Naive B cell (primary cell): ENCODE results near the gene WWTR1. TPM values are rescaled to one million over a fixed set of nuclear protein-coding genes. Genes with fewer than 3 reads are reported as not detected.

ENCODE experiments used
- ATAC-seq, 2 donors: fragments of 150-1000 bp; cut with Tn5 transposase; 2 replicates each; pipeline ENCODE4 v1.10.0; 2021; ENCODE audit warnings: low read depth in 2 of 2, mild to moderate bottlenecking in 2 of 2, moderate library complexity in 2 of 2
- DNase-seq: peaks from one replicate; pipeline ENCODE4 v3.0.0; 2022
- H3K27ac Mint-ChIP-seq, 6 donors: one replicate each; pipeline ENCODE4 v1.8.0; 2020 to 2022; ENCODE audit warnings: mild to moderate bottlenecking in 6 of 6, mixed read lengths in 6 of 6, moderate library complexity in 5 of 6, inconsistent platforms in 2 of 6
- H3K27me3 Mint-ChIP-seq, 3 donors: one replicate each; pipeline ENCODE4 v1.8.0; 2021 to 2022; ENCODE audit warnings: mixed read lengths in 3 of 3, mild to moderate bottlenecking in 1 of 3
- H3K36me3 Mint-ChIP-seq, 2 donors: one replicate each; pipeline ENCODE4 v1.8.0; 2020 to 2022; ENCODE audit warnings: mixed read lengths in 2 of 2, inconsistent platforms in 1 of 2, mild to moderate bottlenecking in 1 of 2
- H3K4me1 Mint-ChIP-seq, 3 donors: one replicate each; pipeline ENCODE4 v1.8.0; 2020 to 2022; ENCODE audit warnings: mixed read lengths in 3 of 3, inconsistent platforms in 1 of 3, mild to moderate bottlenecking in 1 of 3, moderate library complexity in 1 of 3
- H3K4me3 Mint-ChIP-seq, 8 donors: one replicate each; pipeline ENCODE4 v1.8.0; 2020 to 2022; ENCODE audit warnings: mild to moderate bottlenecking in 8 of 8, mixed read lengths in 8 of 8, moderate library complexity in 8 of 8, inconsistent platforms in 2 of 8
- H3K9me3 Mint-ChIP-seq, 7 donors: one replicate each; pipeline ENCODE4 v1.8.0; 2020 to 2022; ENCODE audit warnings: mixed read lengths in 7 of 7, mild to moderate bottlenecking in 5 of 7, inconsistent platforms in 2 of 7, moderate library complexity in 1 of 7
- polyA plus RNA-seq, 6 donors: library from polyadenylated mRNA; unstranded; fragments of 300-500 nt; fragmentation: Illumina TruSeq; gene quantifications; one replicate each; pipeline ENCODE4 v1.2.3, GENCODE V29; 2021; ENCODE audit warnings: low read depth in 6 of 6

Gene WWTR1
- polyA plus RNA-seq, 6 donors from 2014 or later = 0.61 TPM; not detected in 5

DNA sequence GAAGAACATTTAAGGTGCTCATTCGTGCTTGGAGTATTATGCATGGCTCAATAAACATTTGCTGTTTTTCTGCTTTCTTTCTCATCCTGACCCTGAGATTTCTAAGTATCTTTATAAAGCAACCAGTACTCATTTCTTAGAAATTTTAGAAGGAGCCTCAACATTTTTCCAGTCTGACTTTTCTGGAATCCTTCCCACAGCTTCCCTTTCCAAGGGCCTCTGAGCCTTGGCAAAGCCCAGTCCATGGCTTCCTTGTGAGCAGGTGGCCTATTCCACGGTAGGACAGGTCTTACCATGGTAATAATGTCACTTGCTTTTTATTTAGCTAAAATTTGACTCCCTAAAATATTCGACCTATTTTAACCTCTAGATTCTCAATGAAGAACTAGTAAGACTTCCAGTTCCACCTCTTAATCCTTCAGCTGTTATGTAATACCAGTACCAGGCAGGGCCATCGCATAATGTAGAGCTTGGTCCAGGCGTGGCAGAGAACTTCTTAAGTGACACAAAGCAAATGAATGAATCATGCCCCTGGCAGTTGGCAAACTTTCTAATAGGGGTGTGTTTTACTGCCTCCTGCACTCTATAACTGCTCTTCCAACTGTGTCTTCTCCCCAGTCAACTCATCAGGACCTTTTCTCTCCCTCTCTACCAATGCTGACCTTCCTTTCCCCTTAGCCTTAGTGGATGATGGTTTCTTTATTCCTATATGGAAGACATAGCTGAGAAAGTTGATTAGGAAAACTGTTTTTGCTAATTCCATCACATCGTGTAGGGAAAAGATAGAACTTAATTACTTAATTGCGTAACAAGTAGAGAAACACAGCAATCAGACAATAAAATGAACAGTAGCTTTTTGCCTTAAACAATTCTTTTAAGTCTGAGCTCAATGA, 184.2 kb downstream of the WWTR1 start:
- no peak overlapping the region for H3K4me3 Mint-ChIP-seq
- DNase-seq (no peak), ATAC-seq (no peak)
- H3K27me3 Mint-ChIP-seq = peaks cover 0 to 9% (median 3%) of the 10 kb centered on the region in 3 donors
- no peaks in the 10 kb centered on the region for H3K4me1 Mint-ChIP-seq
- H3K27ac Mint-ChIP-seq = no peak overlapping the region
- no peaks in the 10 kb centered on the region for H3K36me3 Mint-ChIP-seq
- H3K9me3 Mint-ChIP-seq = no peaks in the 10 kb centered on the region

DNA sequence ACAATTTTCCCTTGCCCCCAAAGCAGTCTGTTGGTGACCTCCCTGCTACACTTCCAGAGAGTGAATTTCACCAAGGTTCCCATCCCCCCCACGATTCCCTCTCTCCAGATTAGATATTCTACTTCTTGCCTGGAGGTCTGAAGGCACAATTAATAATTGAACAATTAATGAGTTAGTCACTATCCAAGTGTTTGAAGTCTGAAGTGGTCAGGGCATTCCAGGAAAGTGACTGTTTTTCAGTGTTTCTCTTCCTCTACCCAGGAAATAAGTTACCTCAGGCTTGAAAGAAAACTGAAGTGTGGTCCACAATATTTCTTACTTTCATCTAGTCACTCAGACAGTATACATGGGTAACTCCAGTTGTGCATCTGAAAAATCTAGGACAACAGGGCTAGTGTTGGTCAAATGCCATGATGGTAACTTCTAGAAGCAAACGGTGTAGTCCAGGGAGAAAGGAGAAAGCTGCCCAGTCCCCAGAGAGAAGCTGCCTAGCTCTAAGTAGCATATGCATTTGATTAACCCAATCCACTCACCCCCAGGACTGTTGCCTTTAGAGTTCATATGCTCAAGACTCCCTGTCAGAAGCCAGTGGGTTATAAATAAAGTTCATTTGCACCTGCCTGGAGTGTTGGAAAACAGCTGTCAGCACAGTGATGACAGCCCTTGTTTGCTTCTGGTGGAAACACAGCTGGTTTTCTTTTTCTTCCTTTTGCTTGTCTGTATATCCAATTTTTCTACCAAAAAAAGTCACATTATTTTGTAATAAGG, 185.6 kb downstream of the WWTR1 start:
- Mint-ChIP-seq H3K4me1 (no peaks in the 10 kb centered on the region), H3K36me3 (no peaks in the 10 kb centered on the region), H3K9me3 (no peaks in the 10 kb centered on the region), H3K27me3 (peaks cover 0 to 9% (median 3%) of the 10 kb centered on the region in 3 donors), H3K4me3 (no peak overlapping the region), H3K27ac (no peak overlapping the region)
- ATAC-seq (no peak), DNase-seq (no peak)

GRCh38 chr3:149470381-149470780, 187.4 kb downstream of the WWTR1 start:
- peaks cover under 1 to 9% (median 3%) of the 10 kb centered on the region in 3 donors for H3K27me3 Mint-ChIP-seq
- no peaks in the 10 kb centered on the region for H3K9me3 Mint-ChIP-seq
- H3K36me3 Mint-ChIP-seq = no peaks in the 10 kb centered on the region
- DNase-seq = no peak
- no peak for ATAC-seq
- no peak overlapping the region for H3K27ac Mint-ChIP-seq
- H3K4me1 Mint-ChIP-seq = no peaks in the 10 kb centered on the region
- no peak overlapping the region for H3K4me3 Mint-ChIP-seq

DNA sequence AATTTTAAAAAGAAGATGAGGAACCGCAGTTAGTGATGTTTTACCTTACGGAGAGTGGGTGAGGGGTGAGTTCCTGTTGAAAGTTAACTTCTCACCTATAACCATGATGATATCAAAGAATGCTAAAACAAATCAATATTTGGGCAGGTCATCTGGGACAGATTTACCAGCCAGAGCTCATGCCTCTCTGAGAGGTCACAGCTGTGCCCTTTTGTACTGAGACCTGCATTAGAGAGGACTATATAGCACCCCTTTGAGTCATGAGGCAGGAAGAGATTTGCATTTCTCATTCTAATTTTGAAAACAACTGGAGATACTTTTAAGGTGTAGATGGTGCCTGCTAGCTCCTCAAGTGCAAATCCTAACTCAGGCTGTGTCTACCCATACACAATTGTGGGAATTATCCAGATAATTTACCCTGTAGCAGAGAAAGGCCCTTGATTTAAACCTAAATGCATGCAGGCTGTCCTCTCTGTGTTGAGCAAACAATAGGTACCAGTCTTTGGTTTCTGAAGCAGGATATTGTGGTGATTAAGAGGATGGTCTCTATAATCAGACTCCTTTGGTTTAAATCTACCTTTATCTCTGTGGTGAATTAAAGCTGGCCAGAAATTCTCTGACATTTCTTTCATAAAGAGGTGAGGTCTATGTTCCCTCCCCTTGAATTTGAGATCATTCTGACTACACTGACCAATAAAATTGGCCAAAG, 189.2 kb downstream of the WWTR1 start:
- no peak for DNase-seq
- Mint-ChIP-seq H3K4me1 (no peaks in the 10 kb centered on the region), H3K27ac (no peak overlapping the region), H3K27me3 (peaks cover 0 to 7% (median 3%) of the 10 kb centered on the region in 3 donors), H3K4me3 (peak overlapping the region in 1 of 8 donors; percentile 27), H3K36me3 (no peaks in the 10 kb centered on the region), H3K9me3 (no peaks in the 10 kb centered on the region)
- no peak for ATAC-seq

Other genes with a start within 250 kb of the WWTR1 start
- gene TM4SF4, start 183.3 kb downstream of the WWTR1 start, polyA plus RNA-seq = not detected
- 10 to 100 TPM; 59.9 to 80.5 (median 71.2) TPM for gene COMMD2, start 94.5 kb upstream of the WWTR1 start, polyA plus RNA-seq
- 1 to 10 TPM in 1 of 6 donors, under 1 TPM in 2, not detected in 3; 0.35 to 2.6 (median 0.71) TPM for gene ANKUB1, start 134.5 kb upstream of the WWTR1 start, polyA plus RNA-seq
- 100 to 1,000 TPM; 162 to 235 (median 220) TPM for gene RNF13, start 155.2 kb upstream of the WWTR1 start, polyA plus RNA-seq